Smooth muscle cell (in vitro differentiated cells): Measurements from ENCODE around the gene SNAP29. TPM values are rescaled to one million over a fixed set of nuclear protein-coding genes. Genes with fewer than 3 reads are reported as not detected.

Source experiments
- DNase-seq: peaks from one replicate; lab custom pipeline; 2025; ENCODE audit not compliant: unreplicated experiment; lab: John Stamatoyannopoulos, UW
- H2AFZ ChIP-seq: fragments of 200-600 bp; sonication (generic); 2 replicates; pipeline ENCODE4 v1.6.0; 2016; ENCODE audit warnings: antibody characterized with exemption, low read depth, mild to moderate bottlenecking
- H3F3A ChIP-seq: fragments of 200-600 bp; sonication (generic); 2 replicates; pipeline ENCODE4 v1.6.0; 2017; ENCODE audit warnings: antibody characterized with exemption, low read depth
- H3K27ac ChIP-seq: fragments of 200-600 bp; sonication (generic); 2 replicates; pipeline ENCODE4 v1.5.1; 2016; ENCODE audit warnings: low read depth, mild to moderate bottlenecking
- H3K27me3 ChIP-seq: fragments of 200-600 bp; sonication (generic); 2 replicates; pipeline ENCODE4 v1.6.1; 2016; ENCODE audit warnings: low read depth, mild to moderate bottlenecking
- H3K36me3 ChIP-seq: fragments of 200-600 bp; sonication (generic); 2 replicates; pipeline ENCODE4 v1.5.1; 2016; ENCODE audit warnings: low read depth
- H3K4me1 ChIP-seq: fragments of 200-600 bp; sonication (generic); 2 replicates; pipeline ENCODE4 v1.5.1; 2016; ENCODE audit warnings: low read depth
- H3K4me2 ChIP-seq: fragments of 200-600 bp; sonication (generic); 2 replicates; pipeline ENCODE4 v1.6.0; 2016; ENCODE audit warnings: mild to moderate bottlenecking
- H3K4me3 ChIP-seq: fragments of 200-600 bp; sonication (generic); 2 replicates; pipeline ENCODE4 v1.5.1; 2016; ENCODE audit warnings: mild to moderate bottlenecking
- H3K79me2 ChIP-seq: fragments of 200-600 bp; sonication (generic); 2 replicates; pipeline ENCODE4 v1.6.0; 2016; ENCODE audit warnings: low read depth, mild to moderate bottlenecking
- H3K9ac ChIP-seq: fragments of 200-600 bp; sonication (generic); 2 replicates; pipeline ENCODE4 v1.6.0; 2016; ENCODE audit warnings: low read depth
- H3K9me3 ChIP-seq: fragments of 200-600 bp; sonication (generic); replicated peaks from 2 replicates; pipeline ENCODE4 v1.5.1; 2016; ENCODE audit warnings: low read depth
- H4K20me1 ChIP-seq: fragments of 200-600 bp; sonication (generic); 2 replicates; pipeline ENCODE4 v1.6.0; 2016; ENCODE audit warnings: low read depth
- CTCF ChIP-seq: fragments of 200-600 bp; sonication (generic); IDR thresholded peaks from 2 replicates; pipeline ENCODE4 v1.5.1; 2017; ENCODE audit warnings: borderline replicate concordance, mild to moderate bottlenecking, antibody characterized with exemption; ENCODE audit not compliant: insufficient read depth, poor library complexity, severe bottlenecking
- WGBS: methylation state at CpG from one replicate; pipeline ENCODE4 v1.1.7; 2016; ENCODE audit warnings: low lambda C conversion rate; 5-methylcytosine and 5-hydroxymethylcytosine counted together
- polyA plus RNA-seq: library from polyadenylated mRNA; unstranded; fragments of >200 nt; fragmentation: Nextera tagmentation; extraction: Ambion mirVana; gene quantifications from 2 replicates; pipeline ENCODE4 v1.2.1, GENCODE V29; 2016
- total RNA-seq: library from RNA; depleted of rRNA; stranded (reverse); fragments of >200 nt; gene quantifications from 2 replicates; pipeline ENCODE4 v1.2.3, GENCODE V29; 2014

SNAP29 gene
- total and polyA plus RNA-seq, 2 experiments from 2014 or later = 9.4 to 28.8 TPM

GRCh38 chr22:20853236-20853660 lies 5.6 kb upstream of the SNAP29 start:
- Histone ChIP-seq H3K9ac (no peak overlapping the region), H3K4me3 (no peak overlapping the region), H3K4me2 (no peak overlapping the region), H3K27me3 (no peaks in the 10 kb centered on the region), H3K79me2 (peaks cover 74% of the 10 kb centered on the region), H3K4me1 (peaks cover 8% of the 10 kb centered on the region), H3K27ac (no peak overlapping the region), H2AFZ (no peak overlapping the region), H4K20me1 (peaks cover 91% of the 10 kb centered on the region), H3F3A (peaks cover 5% of the 10 kb centered on the region), H3K36me3 (no peaks in the 10 kb centered on the region), H3K9me3 (no peaks in the 10 kb centered on the region)
- no peak for DNase-seq
- no peak for TF ChIP-seq CTCF
- 92% methylated on average over 3 of the region's 3 CpGs for whole genome bisulfite sequencing

GRCh38 chr22:20857247-20857643 lies 1.6 kb upstream of the SNAP29 start:
- Histone ChIP-seq H3F3A (peaks cover 5% of the 10 kb centered on the region), H3K9me3 (no peaks in the 10 kb centered on the region), H3K4me3 (peak overlapping the region; percentile 86), H4K20me1 (peaks cover 58% of the 10 kb centered on the region), H3K27ac (peak overlapping the region; percentile 52), H3K4me2 (peak overlapping the region; percentile 95), H2AFZ (no peak overlapping the region), H3K79me2 (peaks cover 49% of the 10 kb centered on the region), H3K36me3 (no peaks in the 10 kb centered on the region), H3K9ac (no peak overlapping the region), H3K4me1 (peaks cover 8% of the 10 kb centered on the region), H3K27me3 (no peaks in the 10 kb centered on the region)
- no peak for DNase-seq
- TF ChIP-seq CTCF = no peak
- 71% methylated on average over 7 of the region's 7 CpGs for WGBS

DNA sequence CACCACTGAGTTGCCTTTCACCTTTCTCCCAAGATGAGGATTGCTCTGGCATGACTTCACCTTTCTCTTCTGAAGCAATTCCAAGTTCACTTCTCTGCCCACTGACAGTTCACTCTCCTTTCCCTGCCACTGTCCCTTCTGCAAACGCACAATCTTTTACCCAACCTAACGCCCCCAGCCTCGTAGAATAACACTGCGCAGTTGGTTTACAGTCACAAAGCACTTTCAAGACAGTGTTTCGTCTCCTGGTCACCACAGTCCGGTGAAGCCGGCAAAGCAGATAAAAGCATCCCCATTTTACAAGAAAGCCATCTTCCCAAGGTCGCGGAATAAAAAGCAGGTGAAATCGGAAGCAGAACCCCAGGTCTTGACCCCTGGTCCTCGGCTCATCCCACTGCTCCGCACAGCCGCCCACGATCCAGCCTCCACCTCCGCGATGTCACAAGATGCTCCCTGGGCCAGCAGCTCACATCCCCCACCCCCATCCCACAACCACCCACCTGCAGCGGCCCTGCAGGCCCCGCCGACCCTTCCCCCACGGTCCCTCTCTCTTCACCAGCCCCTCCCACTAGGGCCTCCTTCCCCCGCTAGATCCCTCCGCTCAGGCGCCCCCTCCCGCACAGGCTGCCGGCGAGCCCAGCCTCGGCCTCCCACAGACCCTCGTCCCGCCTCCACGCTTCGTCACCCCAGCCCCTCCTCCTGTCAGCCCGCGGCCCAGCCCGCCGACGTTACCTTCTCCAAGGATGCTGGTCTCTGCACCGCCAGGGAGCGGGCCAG lies 781 bp upstream of the SNAP29 start:
- H3K9ac ChIP-seq = peak overlapping the region; percentile 80
- peak overlapping the region; percentile 86 for H2AFZ ChIP-seq
- H3K9me3 ChIP-seq = no peaks in the 10 kb centered on the region
- H3K27ac ChIP-seq = peak overlapping the region; percentile 52
- peak; percentile 80 for DNase-seq
- H4K20me1 ChIP-seq = peaks cover 56% of the 10 kb centered on the region
- WGBS = 2% methylated on average over 20 of the region's 38 CpGs
- peaks cover 8% of the 10 kb centered on the region for H3K4me1 ChIP-seq
- H3K4me2 ChIP-seq = peak overlapping the region; percentile 95
- H3K27me3 ChIP-seq = no peaks in the 10 kb centered on the region
- H3K4me3 ChIP-seq = peak overlapping the region; percentile 86
- no peak for TF ChIP-seq CTCF
- H3K36me3 ChIP-seq = no peaks in the 10 kb centered on the region
- peaks cover 5% of the 10 kb centered on the region for H3F3A ChIP-seq
- H3K79me2 ChIP-seq = peaks cover 41% of the 10 kb centered on the region

- H3K27me3 ChIP-seq = no peaks in the 10 kb centered on the region
- peaks cover 8% of the 10 kb centered on the region for H3K4me1 ChIP-seq
- peak overlapping the region; percentile 95 for H3K4me2 ChIP-seq
- peak overlapping the region; percentile 86 for H3K4me3 ChIP-seq
- peaks cover 56% of the 10 kb centered on the region for H4K20me1 ChIP-seq
- no peak for TF ChIP-seq CTCF
- no peaks in the 10 kb centered on the region for H3K9me3 ChIP-seq
- H3K79me2 ChIP-seq = peaks cover 25% of the 10 kb centered on the region
- 71% methylated on average over 8 of the region's 8 CpGs for WGBS
- H3K27ac ChIP-seq = no peak overlapping the region
- peak overlapping the region; percentile 72 for H3K9ac ChIP-seq
- DNase-seq = no peak
- peaks cover 5% of the 10 kb centered on the region for H3F3A ChIP-seq
- no peaks in the 10 kb centered on the region for H3K36me3 ChIP-seq
- peak overlapping the region; percentile 96 for H2AFZ ChIP-seq
Measured at GRCh38 chr22:20859615-20860014, 808 bp downstream of the SNAP29 start.
